Smooth muscle cell of the pulmonary artery (primary cell): ENCODE measurements around the gene STEAP4. TPM values are rescaled to one million over a fixed set of nuclear protein-coding genes. Genes with fewer than 3 reads are reported as not detected.

Experiments used
- total RNA-seq: library from RNA; depleted of rRNA; stranded (reverse); fragments of >200 nt; gene quantifications from 2 replicates; pipeline ENCODE4 v1.2.3, GENCODE V29; 2014

The STEAP4 gene
- total RNA-seq: 0.96 and 5.9 TPM in 2 replicates

GRCh38 chr7:88306590-88307048, at the start of gene STEAP4:
STEAP4 (minus strand) TSS chr7:88306894; CDS start chr7:88284269, 22,625 bp downstream.

Other genes starting within 250 kb of the STEAP4 start
- gene SRI, start 86.9 kb downstream of the STEAP4 start, total RNA-seq: 110 and 114 TPM in 2 replicates